Lung (tissue), 12 donors: ENCODE data around the gene DHX30. TPM values are rescaled to one million over a fixed set of nuclear protein-coding genes. Genes with fewer than 3 reads are reported as not detected.

ENCODE experiments used
- ATAC-seq: fragments of 200-7000 bp; cut with Tn5 transposase; one replicate; pipeline ENCODE4 v1.9.1; 2020; ENCODE audit warnings: moderate number of reproducible peaks; ENCODE audit not compliant: insufficient read depth, low FRiP score
- DNase-seq, 3 donors: peaks; one replicate each; pipeline ENCODE4 v3.0.0-alpha.2; 2013 to 2017
- H3K27ac ChIP-seq, 2 donors: one replicate each; pipeline ENCODE4 v1.5.1; 2013; ENCODE audit warnings: mild to moderate bottlenecking in 2 of 2, moderate library complexity in 2 of 2, control low read depth in 1 of 2, inconsistent platforms in 1 of 2, low read depth in 1 of 2, low read length in 1 of 2
- H3K27me3 ChIP-seq, 3 donors: one replicate each; pipeline ENCODE4 v1.5.1; 2013; ENCODE audit warnings: low read length in 2 of 3; ENCODE audit not compliant: control insufficient read depth in 3 of 3, insufficient read depth in 3 of 3
- H3K36me3 ChIP-seq, 4 donors: one replicate each; pipeline ENCODE4 v1.5.1; 2013; ENCODE audit warnings: low read length in 4 of 4, mild to moderate bottlenecking in 1 of 4, moderate library complexity in 1 of 4; ENCODE audit not compliant: control insufficient read depth in 4 of 4, insufficient read depth in 4 of 4
- H3K4me1 ChIP-seq, 5 donors: one replicate each; pipeline ENCODE4 v1.5.1; 2013; ENCODE audit warnings: low read length in 5 of 5, mild to moderate bottlenecking in 2 of 5, moderate library complexity in 1 of 5; ENCODE audit not compliant: control insufficient read depth in 5 of 5, insufficient read depth in 5 of 5
- H3K4me3 ChIP-seq: one replicate; pipeline ENCODE4 v1.5.1; 2013; ENCODE audit warnings: mild to moderate bottlenecking, control low read depth, moderate library complexity
- H3K9ac ChIP-seq, 2 donors: one replicate each; pipeline ENCODE4 v1.5.1; 2013; ENCODE audit warnings: low read length in 2 of 2, control low read depth in 1 of 2; ENCODE audit not compliant: insufficient read depth in 1 of 2
- H3K9me3 ChIP-seq, 4 donors: one replicate each; pipeline ENCODE4 v1.5.1; 2013; ENCODE audit warnings: low read length in 3 of 4, mild to moderate bottlenecking in 1 of 4, moderate library complexity in 1 of 4; ENCODE audit not compliant: control insufficient read depth in 4 of 4, insufficient read depth in 3 of 4
- whole genome bisulfite sequencing, 2 donors: extraction: QIAGEN DNeasy Blood & Tissue Kit; methylation state at CpG; one replicate each; pipeline ENCODE4 v1.1.7; 2013; 5-methylcytosine and 5-hydroxymethylcytosine counted together
- polyA plus RNA-seq, 2 donors: library from polyadenylated mRNA; stranded (reverse); fragments of 200-250 nt; gene quantifications; one replicate each; pipeline ENCODE4 v1.2.1, GENCODE V29; 2013
- total RNA-seq, 2 donors: library from RNA; depleted of rRNA in 1 of 2; stranded (reverse); fragments of >200 nt in 1 of 2; gene quantifications; one replicate each; pipeline ENCODE4 v1.2.1, GENCODE V29; 2014 to 2021
- TF ChIP-seq, protein P1 (sequence below): IDR thresholded peaks from 2 replicates; pipeline ENCODE4 v1.5.1; 2012; ENCODE audit warnings: mild to moderate bottlenecking; ENCODE audit errors: control extremely low read depth, extremely low read depth
- donor health status: control.
- donor health status: control.
- donor health status: Bipolar disorder and iron deficiency.
- donor health status: healthy.
- donor health status: DM: yes; HTN: yes; CAD: no.

DHX30 gene
- total and polyA plus RNA-seq, 4 donors, result 42.2 to 65.9 (median 53.8) TPM

DNA sequence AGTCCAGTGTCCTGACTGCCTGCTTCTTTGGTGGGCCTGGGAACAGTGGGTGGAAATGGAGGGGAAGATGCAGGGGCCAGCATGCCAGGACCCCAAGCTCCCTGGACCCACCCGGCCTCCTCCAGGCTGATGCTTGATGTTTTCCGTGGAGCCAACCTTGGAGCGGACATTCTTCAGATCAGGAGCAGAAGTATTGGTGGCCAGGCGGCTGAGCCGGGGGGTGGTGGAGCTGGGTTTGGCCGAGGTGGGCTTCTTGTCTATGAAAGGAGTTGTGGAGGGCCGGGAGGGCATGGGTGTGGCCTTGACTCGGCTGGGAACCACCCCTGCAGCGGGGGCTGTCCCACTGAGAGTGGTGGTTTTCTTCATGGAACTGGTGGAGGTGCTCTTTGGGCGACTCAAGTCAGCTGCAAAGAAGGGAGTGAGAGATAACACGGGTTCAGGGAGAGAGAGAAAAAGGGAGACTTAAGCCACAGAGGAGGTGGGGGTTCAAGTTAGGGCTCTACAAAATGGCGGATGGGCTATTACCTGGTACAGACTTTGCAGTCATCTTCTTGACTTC is 67.8 kb downstream of the DHX30 start:
- no peak for ATAC-seq
- 95 to 98% methylated on average over 12 of the region's 12 CpGs for WGBS, 2 donors
- H3K27me3 ChIP-seq, result no peaks in the 10 kb centered on the region
- H3K27ac ChIP-seq, result no peak overlapping the region
- H3K9me3 ChIP-seq, result peaks cover 0 to 3% (median 0%) of the 10 kb centered on the region in 4 donors
- H3K9ac ChIP-seq, result no peak overlapping the region
- no peaks in the 10 kb centered on the region for H3K4me1 ChIP-seq
- peaks cover 36 to 64% (median 47%) of the 10 kb centered on the region in 4 donors for H3K36me3 ChIP-seq
- DNase-seq, result no peak
- TF ChIP-seq, protein P1, sequence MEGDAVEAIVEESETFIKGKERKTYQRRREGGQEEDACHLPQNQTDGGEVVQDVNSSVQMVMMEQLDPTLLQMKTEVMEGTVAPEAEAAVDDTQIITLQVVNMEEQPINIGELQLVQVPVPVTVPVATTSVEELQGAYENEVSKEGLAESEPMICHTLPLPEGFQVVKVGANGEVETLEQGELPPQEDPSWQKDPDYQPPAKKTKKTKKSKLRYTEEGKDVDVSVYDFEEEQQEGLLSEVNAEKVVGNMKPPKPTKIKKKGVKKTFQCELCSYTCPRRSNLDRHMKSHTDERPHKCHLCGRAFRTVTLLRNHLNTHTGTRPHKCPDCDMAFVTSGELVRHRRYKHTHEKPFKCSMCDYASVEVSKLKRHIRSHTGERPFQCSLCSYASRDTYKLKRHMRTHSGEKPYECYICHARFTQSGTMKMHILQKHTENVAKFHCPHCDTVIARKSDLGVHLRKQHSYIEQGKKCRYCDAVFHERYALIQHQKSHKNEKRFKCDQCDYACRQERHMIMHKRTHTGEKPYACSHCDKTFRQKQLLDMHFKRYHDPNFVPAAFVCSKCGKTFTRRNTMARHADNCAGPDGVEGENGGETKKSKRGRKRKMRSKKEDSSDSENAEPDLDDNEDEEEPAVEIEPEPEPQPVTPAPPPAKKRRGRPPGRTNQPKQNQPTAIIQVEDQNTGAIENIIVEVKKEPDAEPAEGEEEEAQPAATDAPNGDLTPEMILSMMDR, result no peak
- no peak overlapping the region for H3K4me3 ChIP-seq

DNA sequence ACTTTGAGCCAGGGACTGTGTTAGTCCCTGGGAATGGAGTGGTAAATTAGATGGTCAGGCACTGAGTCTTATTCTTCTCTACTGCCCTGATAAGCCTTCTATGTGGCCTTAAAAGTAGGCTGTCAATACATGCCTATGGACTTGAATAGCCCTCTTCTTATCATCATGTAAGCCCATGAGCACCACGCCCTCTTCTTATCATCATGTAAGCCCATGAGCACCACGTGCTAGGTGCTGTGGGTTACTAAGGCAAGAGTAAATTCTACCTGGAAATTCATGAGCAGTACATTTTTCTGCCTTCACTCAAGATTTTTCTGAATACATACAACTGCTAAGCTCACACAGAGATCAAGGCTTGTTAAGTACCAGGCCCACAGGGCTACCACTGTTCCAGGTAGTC is 68.5 kb downstream of the DHX30 start:
- H3K27me3 ChIP-seq, result no peaks in the 10 kb centered on the region
- DNase-seq (no peak), ATAC-seq (no peak)
- H3K4me1 ChIP-seq, result no peaks in the 10 kb centered on the region
- no peak overlapping the region for H3K9ac ChIP-seq
- TF ChIP-seq, protein P1, result no peak
- no peak overlapping the region for H3K27ac ChIP-seq
- no peak overlapping the region for H3K4me3 ChIP-seq
- H3K36me3 ChIP-seq, result peaks cover 36 to 64% (median 46%) of the 10 kb centered on the region in 4 donors
- H3K9me3 ChIP-seq, result peaks cover 0 to 3% (median 0%) of the 10 kb centered on the region in 4 donors
- 85 to 93% methylated on average over 2 of the region's 2 CpGs for WGBS, 2 donors

DNA sequence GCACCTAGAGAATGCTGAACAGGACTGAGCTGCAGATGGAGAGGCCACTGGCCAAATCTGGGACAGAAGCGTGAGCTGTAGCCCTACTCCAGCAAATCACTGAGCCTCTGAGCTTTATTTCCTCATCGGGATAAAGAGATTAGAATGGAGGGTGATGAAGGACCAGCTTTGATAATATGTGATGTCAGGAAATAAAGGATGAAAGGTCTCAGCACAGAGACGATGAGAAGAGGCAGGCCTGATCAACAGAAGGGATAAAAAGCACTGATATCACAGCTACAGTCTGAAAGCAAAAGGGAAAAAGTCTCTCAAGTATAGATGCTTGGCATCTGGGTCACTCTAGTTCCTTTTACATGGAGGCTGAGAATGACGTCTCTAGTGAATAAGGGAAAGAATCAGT is 70.0 kb downstream of the DHX30 start:
- H3K36me3 ChIP-seq, result peaks cover 28 to 54% (median 35%) of the 10 kb centered on the region in 4 donors
- no peaks in the 10 kb centered on the region for H3K27me3 ChIP-seq
- peaks cover 0 to 5% (median 0%) of the 10 kb centered on the region in 5 donors for H3K4me1 ChIP-seq
- no peak for DNase-seq
- H3K27ac ChIP-seq, result no peak overlapping the region
- no peak for ATAC-seq
- TF ChIP-seq, protein P1, result no peak
- WGBS, 2 donors, result 90 to 91% methylated on average over 4 of the region's 4 CpGs
- no peak overlapping the region for H3K4me3 ChIP-seq
- H3K9me3 ChIP-seq, result no peaks in the 10 kb centered on the region
- H3K9ac ChIP-seq, result no peak overlapping the region

DNA sequence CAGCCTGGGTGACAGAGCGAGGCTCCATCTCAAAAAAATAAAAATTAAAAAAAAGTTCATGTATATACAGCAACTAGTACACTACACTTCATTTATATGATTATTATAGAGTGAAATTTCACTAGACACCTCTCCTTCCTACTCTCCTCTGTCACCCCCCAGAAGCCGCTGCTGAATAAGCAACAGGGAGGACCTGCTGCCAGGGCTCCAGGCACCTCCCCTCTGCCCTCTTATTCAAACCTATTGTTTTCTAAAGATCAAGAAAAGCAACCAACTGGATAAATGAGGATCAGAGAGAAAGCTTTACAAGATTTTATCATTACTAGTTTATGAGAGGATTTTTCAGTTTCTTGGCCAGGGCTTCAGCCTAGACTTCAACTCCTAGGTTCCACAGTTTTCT is 71.5 kb downstream of the DHX30 start:
- Histone ChIP-seq H3K27ac (no peak overlapping the region), H3K9me3 (no peaks in the 10 kb centered on the region), H3K4me3 (no peak overlapping the region), H3K4me1 (peaks cover 0 to 6% (median 0%) of the 10 kb centered on the region in 5 donors), H3K9ac (no peak overlapping the region), H3K36me3 (peaks cover 15 to 40% (median 20%) of the 10 kb centered on the region in 4 donors), H3K27me3 (no peaks in the 10 kb centered on the region)
- ATAC-seq, result no peak
- 93% methylated on average over 2 of the region's 2 CpGs for WGBS, 2 donors
- TF ChIP-seq, protein P1, result no peak
- DNase-seq, result no peak
